ENCODE measurements around the gene CEP162. TPM values are rescaled to one million over a fixed set of nuclear protein-coding genes. Genes with fewer than 3 reads are reported as not detected.
"Not testable (repeated sequence)": the region's sequence is repeated elsewhere in the genome, so short reads cannot be mapped to it uniquely, and the experiment has no call there.

CEP162 gene
- total RNA-seq, 2 donors from 2014 or later: 3.5 to 5.6 TPM

DNA sequence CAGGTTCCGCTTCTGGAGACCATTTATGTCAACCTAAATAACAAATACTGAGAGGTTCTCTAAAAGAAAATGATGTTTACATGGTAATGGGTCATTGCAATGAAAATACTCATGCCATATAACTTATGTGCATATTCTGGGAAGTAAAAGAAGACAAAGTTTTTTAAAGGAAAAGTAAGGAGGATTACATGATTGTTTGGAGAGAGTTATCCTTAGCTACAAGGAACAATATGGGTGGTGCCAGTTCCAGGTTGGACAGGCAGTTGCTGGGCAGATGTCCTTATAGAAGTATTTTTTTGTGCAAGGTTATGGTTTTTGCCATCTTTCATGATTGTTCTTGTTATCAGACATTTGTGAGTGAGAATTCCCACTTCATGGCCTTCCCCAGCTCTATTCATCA is 141.4 kb downstream of the CEP162 start:
- Mint-ChIP-seq H3K27ac (no peak overlapping the region), H3K4me3 (no peak overlapping the region), H3K4me1 (ENCODE audit: low read depth) (no peaks in the 10 kb centered on the region), H3K36me3 (ENCODE audit: insufficient read depth in 2 of 2) (no peaks in the 10 kb centered on the region), H3K9me3 (no peaks in the 10 kb centered on the region), H3K27me3 (ENCODE audit: low read depth) (peaks cover 14% of the 10 kb centered on the region)
- DNase-seq: no peak
- no peak for ATAC-seq (replicated peaks in 1 of 2)

DNA sequence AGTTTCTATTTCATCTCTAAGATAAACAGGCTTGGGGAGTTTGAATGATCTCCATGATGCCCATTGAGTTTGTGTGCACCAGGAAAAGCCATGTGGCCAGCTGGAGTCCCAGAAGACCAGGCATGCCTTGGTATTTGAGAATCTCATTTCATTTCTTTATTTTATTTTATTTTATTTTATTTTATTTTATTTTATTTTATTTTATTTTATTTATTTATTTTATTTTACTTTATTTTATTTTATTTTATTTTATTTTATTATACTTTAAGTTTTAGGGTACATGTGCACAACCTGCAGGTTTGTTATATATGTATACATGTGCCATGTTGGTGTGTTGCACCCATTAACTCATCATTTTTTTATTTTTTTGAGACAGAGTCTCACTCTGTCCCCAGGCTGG is 142.7 kb downstream of the CEP162 start:
- not testable (repeated sequence) for H3K27ac Mint-ChIP-seq; H3K36me3 Mint-ChIP-seq (ENCODE audit: insufficient read depth in 2 of 2); H3K4me3 Mint-ChIP-seq; H3K9me3 Mint-ChIP-seq; H3K4me1 Mint-ChIP-seq (ENCODE audit: low read depth); DNase-seq; ATAC-seq (replicated peaks in 1 of 2)
- H3K27me3 Mint-ChIP-seq (ENCODE audit: low read depth): peaks cover 14% of the 10 kb centered on the region

DNA sequence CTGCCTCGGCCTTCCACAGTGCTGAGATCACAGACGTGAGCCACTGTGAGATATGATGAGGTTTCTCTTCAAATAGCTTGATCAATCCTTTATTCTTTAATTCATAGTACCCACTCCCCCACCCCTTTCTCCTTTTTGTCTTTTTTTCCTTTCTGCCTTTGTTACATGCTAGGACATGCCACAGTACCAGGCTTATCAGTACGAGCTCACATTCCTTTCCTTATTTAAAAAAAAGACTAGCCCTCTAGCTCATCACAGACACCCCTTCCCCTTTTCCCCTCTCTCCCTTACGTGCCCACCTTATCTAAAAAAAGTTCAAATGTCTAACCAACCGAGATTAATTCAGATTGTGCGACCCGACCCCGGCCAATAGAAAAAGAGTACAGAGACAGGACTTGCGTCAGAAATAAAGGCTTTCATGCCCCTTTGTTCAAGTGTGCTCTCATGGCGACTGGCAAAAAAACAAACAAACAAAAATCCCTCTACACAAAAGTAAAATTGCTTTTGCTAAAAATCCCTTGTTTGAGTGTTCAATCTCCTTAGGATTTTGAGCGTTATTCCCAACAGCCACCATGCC is 144.7 kb downstream of the CEP162 start:
- H3K4me3 Mint-ChIP-seq: no peak overlapping the region
- H3K27ac Mint-ChIP-seq: no peak overlapping the region

DNA sequence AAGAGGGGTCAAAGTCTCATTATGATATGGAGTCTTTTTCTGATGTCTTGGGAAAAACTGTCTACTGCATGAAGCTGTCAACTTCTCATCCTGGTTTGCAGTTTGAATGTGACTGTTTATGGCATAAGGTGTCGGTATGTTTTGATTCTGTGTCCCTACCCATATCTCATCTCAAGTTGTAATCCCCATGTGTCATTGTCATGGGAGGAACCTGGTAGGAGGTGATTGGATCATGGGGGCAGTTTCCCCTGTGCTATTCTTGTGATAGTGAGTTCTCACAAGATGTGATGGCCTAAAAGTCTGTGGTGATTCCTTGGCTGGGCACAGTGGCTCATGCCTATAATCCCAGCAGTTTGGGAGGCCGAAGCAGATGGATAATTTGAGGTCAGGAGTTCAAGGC is 146.2 kb downstream of the CEP162 start:
- peaks cover 0 to 2% of the 10 kb centered on the region in 2 donors for H3K36me3 Mint-ChIP-seq (ENCODE audit: insufficient read depth in 2 of 2)
- peaks cover 0 to 3% of the 10 kb centered on the region in 2 donors for H3K9me3 Mint-ChIP-seq
- no peak overlapping the region for H3K4me3 Mint-ChIP-seq
- no peak for DNase-seq
- ATAC-seq (replicated peaks in 1 of 2): no peak
- no peaks in the 10 kb centered on the region for H3K4me1 Mint-ChIP-seq (ENCODE audit: low read depth)
- peaks cover 18% of the 10 kb centered on the region for H3K27me3 Mint-ChIP-seq (ENCODE audit: low read depth)
- H3K27ac Mint-ChIP-seq: no peak overlapping the region

More for the DNA sequence above, 144.7 kb downstream of the CEP162 start:
- no peak for ATAC-seq (replicated peaks in 1 of 2)
- Mint-ChIP-seq H3K4me1 (ENCODE audit: low read depth) (no peaks in the 10 kb centered on the region), H3K27me3 (ENCODE audit: low read depth) (peaks cover 16% of the 10 kb centered on the region), H3K36me3 (ENCODE audit: insufficient read depth in 2 of 2) (peaks cover 0 to 2% of the 10 kb centered on the region in 2 donors), H3K9me3 (peaks cover 0 to 3% of the 10 kb centered on the region in 2 donors)
- DNase-seq: no peak

DNA sequence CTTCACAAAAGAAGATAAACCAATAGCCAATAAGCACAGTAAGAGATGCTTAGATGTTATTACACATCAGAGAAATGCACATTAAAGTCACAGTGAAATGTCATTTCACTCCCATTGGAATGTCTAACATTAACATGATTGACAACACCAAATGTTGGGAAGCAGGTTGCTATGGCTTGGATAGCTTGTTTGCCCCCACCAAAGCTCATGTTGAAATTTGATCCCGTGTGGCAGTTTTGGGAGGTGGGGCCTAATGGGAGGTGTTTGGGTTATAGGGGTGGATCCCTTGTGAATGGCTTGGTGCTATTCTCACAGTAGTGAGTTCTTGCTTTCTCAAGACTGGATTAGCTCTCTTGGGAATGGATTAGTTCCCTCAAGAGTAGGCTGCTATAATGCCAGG is 149.1 kb downstream of the CEP162 start:
- Mint-ChIP-seq H3K9me3 (peaks cover 0 to 3% of the 10 kb centered on the region in 2 donors), H3K27ac (no peak overlapping the region), H3K36me3 (ENCODE audit: insufficient read depth in 2 of 2) (peaks cover 0 to 2% of the 10 kb centered on the region in 2 donors), H3K4me1 (ENCODE audit: low read depth) (no peaks in the 10 kb centered on the region), H3K27me3 (ENCODE audit: low read depth) (peaks cover 14% of the 10 kb centered on the region), H3K4me3 (no peak overlapping the region)
- ATAC-seq (replicated peaks in 1 of 2) (no peak), DNase-seq (no peak)

DNA sequence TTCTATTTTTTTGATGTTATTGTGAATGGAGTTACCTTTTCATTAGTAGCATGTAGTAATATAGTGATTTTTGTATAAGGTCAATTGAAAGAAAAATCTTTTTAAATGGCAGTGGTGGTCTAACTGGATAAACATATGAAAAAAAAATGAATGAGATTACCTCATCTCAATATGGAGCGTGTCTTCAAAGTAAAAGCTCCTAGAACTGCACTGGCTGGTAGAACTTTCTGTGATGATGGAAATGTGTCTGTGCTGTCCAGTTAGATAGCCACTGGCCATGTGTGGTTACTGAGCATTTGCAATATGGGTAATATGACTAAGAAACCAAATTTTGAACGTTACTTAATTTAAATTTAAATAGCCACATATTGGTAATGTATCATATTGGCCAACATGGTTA is 149.8 kb downstream of the CEP162 start:
- Mint-ChIP-seq H3K27ac (no peak overlapping the region), H3K9me3 (peaks cover 0 to 3% of the 10 kb centered on the region in 2 donors), H3K36me3 (ENCODE audit: insufficient read depth in 2 of 2) (peaks cover 0 to 2% of the 10 kb centered on the region in 2 donors), H3K4me3 (no peak overlapping the region), H3K4me1 (ENCODE audit: low read depth) (no peaks in the 10 kb centered on the region), H3K27me3 (ENCODE audit: low read depth) (peaks cover 14% of the 10 kb centered on the region)
- no peak for ATAC-seq (replicated peaks in 1 of 2)
- no peak for DNase-seq

DNA sequence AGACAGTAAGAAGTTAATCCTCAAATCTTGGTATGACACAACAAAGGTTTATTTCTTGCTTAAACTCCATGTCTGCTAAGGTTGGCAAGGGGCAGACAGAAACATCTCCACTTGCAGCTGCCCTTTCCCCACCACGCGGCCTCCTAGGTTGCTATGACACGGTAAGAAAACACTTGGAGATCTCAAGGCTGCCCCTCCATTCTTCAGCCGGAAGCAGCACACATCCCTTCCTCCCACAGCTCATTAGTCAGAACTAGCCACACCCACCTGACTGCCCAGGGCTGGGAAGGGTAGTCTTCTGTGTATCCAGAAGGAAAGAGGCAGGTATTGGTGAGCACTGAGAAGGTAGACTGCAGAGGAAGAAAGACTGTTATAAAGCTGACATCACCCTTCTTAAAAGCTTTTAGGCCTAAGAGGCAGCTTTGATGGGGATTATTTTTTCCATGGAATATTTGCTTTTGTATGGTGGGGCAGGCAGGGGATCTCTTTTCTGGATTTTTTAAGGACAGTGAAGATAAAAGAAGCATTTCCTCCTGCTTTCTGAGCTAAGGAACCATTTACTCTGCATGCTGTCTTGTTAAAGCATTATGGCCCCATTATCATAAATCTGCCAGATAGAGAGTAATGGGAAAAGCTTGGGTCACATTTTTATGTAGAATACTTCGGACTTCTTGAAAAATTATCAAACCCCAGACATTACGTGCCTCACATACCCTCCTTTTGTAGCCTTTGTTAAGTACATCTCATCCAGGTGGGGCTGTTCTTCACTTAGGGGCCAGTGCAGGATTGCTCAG is 152.3 kb downstream of the CEP162 start:
- H3K4me3 Mint-ChIP-seq: no peak overlapping the region
- H3K9me3 Mint-ChIP-seq: peaks cover 0 to 9% of the 10 kb centered on the region in 2 donors
- H3K27me3 Mint-ChIP-seq (ENCODE audit: low read depth): peaks cover 14% of the 10 kb centered on the region
- no peaks in the 10 kb centered on the region for H3K4me1 Mint-ChIP-seq (ENCODE audit: low read depth)
- ATAC-seq (replicated peaks in 1 of 2): no peak
- DNase-seq: no peak
- peaks cover 0 to 2% of the 10 kb centered on the region in 2 donors for H3K36me3 Mint-ChIP-seq (ENCODE audit: insufficient read depth in 2 of 2)
- H3K27ac Mint-ChIP-seq: no peak overlapping the region

Other genes with a start within 250 kb of the CEP162 start
- gene MRAP2, start 193.9 kb downstream of the CEP162 start, total RNA-seq: not detected

Data from activated T-cell treated with anti-CD3 and anti-CD28 coated beads, Interleukin-2, amount 50 U/mL, for 72 hours (primary cell).